Activated CD8-positive, alpha-beta memory T cell treated with anti-CD3 and anti-CD28 coated beads, Interleukin-2, amount 10 ng/mL, durations not matched to agents 7 days and 5 days (primary cell): ENCODE results near the gene NKX3-2. TPM values are rescaled to one million over a fixed set of nuclear protein-coding genes. Genes with fewer than 3 reads are reported as not detected.

ENCODE experiments used
- ATAC-seq: fragments of 150-1000 bp; cut with Tn5 transposase; one replicate; pipeline ENCODE4 v1.10.0; 2021; ENCODE audit warnings: moderate library complexity
- CTCF ChIA-PET: fragments of 350-600 bp; sonication (Branson Sonifier 250); formaldehyde crosslinking; loops from one replicate; lab custom pipeline; 2021; ENCODE audit warnings: antibody characterized with exemption; lab: Charles Lee
- DNase-seq: peaks from one replicate; pipeline ENCODE4 v3.0.0-alpha.2; 2020
- H3K27ac Mint-ChIP-seq: one replicate; pipeline ENCODE4 v1.8.0; 2021; ENCODE audit warnings: mild to moderate bottlenecking, mixed read lengths
- H3K27me3 Mint-ChIP-seq: one replicate; pipeline ENCODE4 v1.8.0; 2021; ENCODE audit warnings: mixed read lengths
- H3K36me3 Mint-ChIP-seq: one replicate; pipeline ENCODE4 v1.8.0; 2021; ENCODE audit warnings: mild to moderate bottlenecking, mixed read lengths
- H3K4me1 Mint-ChIP-seq: one replicate; pipeline ENCODE4 v1.8.0; 2021; ENCODE audit warnings: mixed read lengths
- H3K4me3 Mint-ChIP-seq: one replicate; pipeline ENCODE4 v1.8.0; 2021; ENCODE audit warnings: mild to moderate bottlenecking, moderate library complexity, mixed read lengths
- H3K9me3 Mint-ChIP-seq: one replicate; pipeline ENCODE4 v1.8.0; 2022; ENCODE audit warnings: low read depth, mixed read lengths
- total RNA-seq, 2 experiments: library from RNA; stranded (reverse); gene quantifications; one replicate each; pipeline ENCODE4 v1.2.3, GENCODE V29; 2021

The NKX3-2 gene
- total RNA-seq, 2 experiments from 2014 or later = not detected

DNA sequence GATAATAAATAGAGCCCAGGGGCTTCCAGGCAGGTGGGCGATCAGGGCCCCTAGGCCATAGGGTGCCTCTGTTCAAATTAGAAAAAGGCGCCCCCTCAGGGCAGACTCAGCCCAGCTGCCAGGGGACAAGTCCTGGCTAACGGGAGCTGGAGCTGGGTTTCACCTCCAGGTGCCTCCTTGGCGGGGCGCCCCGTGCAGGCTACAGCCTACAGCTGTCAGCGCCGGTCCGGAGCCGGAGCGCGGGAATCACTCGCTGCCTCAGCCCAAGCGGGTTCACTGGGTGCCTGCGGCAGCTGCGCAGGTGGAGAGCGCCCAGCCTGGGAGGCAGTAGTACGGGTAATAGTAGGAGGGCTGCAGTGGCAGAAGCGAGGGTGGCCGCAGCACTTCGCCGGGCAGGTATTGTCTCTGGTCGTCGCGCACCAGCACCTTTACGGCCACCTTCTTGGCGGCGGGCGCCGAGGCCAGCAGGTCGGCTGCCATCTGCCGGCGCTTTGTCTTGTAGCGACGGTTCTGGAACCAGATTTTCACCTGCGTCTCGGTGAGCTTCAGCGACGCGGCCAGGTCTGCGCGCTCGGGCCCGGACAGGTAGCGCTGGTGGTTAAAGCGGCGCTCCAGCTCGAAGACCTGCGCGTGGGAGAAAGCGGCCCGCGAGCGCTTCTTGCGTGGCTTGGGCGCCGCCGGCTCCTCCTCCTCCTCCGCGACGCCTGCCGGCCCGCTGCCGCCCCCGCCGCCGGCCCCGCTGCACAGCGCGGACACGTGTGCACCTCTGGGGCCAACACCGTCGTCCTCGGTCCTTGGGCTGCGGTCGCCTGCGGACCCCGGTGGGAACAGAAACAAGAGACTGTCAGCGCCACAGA is 2.4 kb downstream of the NKX3-2 start:
- peaks cover 2% of the 10 kb centered on the region for H3K9me3 Mint-ChIP-seq
- DNase-seq (no peak), ATAC-seq (no peak)

DNA sequence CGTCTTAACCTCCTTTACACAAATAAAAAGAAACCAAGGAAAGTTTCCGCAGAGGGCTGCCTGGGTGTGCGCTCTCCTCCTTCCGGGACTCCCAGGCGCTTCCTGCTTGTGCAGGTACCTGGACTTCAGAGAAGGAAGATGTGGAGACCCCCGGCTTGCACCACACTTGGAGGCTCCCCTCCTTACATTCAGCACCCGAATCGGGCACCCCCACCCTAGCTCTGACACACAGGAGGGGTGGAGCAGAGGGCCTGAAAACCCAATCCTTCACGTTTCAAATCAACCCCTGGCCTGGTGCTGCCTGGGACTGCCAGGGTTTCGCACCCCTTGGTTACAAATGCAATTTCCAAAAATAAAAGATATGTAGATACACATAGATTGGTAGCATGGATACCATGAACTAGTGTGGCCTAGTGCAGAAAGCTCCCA is 3.1 kb downstream of the NKX3-2 start:
- CTCF ChIA-PET = interaction anchor here (1.1 to 2.1 kb wide), 3 partner anchors 10 to 20 kb away, joined by 3 to 8 read pairs (median 3); no protein-coding TSS in a partner anchor
- H3K9me3 Mint-ChIP-seq = peaks cover 6% of the 10 kb centered on the region
- peaks cover 15% of the 10 kb centered on the region for H3K4me1 Mint-ChIP-seq
- no peak for DNase-seq
- peaks cover 8% of the 10 kb centered on the region for H3K36me3 Mint-ChIP-seq
- no peak overlapping the region for H3K27ac Mint-ChIP-seq
- H3K4me3 Mint-ChIP-seq = no peak overlapping the region
- no peak for ATAC-seq
- peaks cover 86% of the 10 kb centered on the region for H3K27me3 Mint-ChIP-seq

More for the DNA sequence above, 2.4 kb downstream of the NKX3-2 start:
- Mint-ChIP-seq H3K36me3 (peaks cover 8% of the 10 kb centered on the region), H3K27ac (no peak overlapping the region), H3K27me3 (peaks cover 86% of the 10 kb centered on the region), H3K4me3 (no peak overlapping the region), H3K4me1 (peaks cover 19% of the 10 kb centered on the region)
- CTCF ChIA-PET = interaction anchor here (1.1 to 2.1 kb wide), 3 partner anchors 11 to 21 kb away, joined by 3 to 8 read pairs (median 3); no protein-coding TSS in a partner anchor

DNA sequence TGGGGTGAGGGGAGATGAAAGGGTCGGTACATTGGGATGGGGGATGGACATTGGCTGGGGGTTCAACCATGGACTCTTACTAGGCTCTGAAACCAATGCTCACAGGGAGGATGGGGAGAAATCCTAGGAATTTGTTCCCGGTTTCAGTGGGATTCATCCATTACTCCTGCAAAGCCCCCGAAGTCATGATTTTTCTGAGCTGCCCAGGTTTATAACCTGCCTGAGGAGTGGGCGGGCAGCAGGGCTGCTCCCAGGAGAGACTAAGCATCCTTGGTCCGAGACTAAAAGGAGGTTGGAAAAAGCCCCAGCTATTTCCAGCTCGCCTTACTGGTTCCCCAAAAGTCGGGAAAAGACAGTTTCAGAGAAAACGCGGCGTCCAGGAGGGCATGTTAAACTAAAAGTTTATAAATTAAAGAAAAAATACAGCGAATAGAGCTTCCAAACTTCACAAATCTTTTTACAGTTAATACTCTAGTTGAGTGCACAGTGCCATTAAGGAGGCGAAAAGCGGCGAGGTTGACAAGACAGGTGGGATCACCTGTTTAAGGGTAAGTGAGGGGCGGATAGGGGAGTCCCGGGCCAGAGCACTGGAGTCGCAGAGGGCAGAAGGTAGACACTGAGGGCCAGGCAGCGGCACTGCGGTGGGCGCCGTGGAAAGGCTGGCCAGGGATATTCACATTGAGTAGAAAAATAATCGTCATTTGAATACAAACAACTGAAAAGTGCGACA is 3.7 kb downstream of the NKX3-2 start:
- no peak overlapping the region for H3K4me3 Mint-ChIP-seq
- ATAC-seq (no peak), DNase-seq (no peak)
- CTCF ChIA-PET = interaction anchor here (2.1 kb wide), 1 partner anchor 19 kb away, joined by 8 read pairs; no protein-coding TSS in a partner anchor
- H3K9me3 Mint-ChIP-seq = peaks cover 6% of the 10 kb centered on the region
- peaks cover 88% of the 10 kb centered on the region for H3K27me3 Mint-ChIP-seq
- H3K4me1 Mint-ChIP-seq = peaks cover 12% of the 10 kb centered on the region
- H3K36me3 Mint-ChIP-seq = peaks cover 8% of the 10 kb centered on the region
- no peak overlapping the region for H3K27ac Mint-ChIP-seq

DNA sequence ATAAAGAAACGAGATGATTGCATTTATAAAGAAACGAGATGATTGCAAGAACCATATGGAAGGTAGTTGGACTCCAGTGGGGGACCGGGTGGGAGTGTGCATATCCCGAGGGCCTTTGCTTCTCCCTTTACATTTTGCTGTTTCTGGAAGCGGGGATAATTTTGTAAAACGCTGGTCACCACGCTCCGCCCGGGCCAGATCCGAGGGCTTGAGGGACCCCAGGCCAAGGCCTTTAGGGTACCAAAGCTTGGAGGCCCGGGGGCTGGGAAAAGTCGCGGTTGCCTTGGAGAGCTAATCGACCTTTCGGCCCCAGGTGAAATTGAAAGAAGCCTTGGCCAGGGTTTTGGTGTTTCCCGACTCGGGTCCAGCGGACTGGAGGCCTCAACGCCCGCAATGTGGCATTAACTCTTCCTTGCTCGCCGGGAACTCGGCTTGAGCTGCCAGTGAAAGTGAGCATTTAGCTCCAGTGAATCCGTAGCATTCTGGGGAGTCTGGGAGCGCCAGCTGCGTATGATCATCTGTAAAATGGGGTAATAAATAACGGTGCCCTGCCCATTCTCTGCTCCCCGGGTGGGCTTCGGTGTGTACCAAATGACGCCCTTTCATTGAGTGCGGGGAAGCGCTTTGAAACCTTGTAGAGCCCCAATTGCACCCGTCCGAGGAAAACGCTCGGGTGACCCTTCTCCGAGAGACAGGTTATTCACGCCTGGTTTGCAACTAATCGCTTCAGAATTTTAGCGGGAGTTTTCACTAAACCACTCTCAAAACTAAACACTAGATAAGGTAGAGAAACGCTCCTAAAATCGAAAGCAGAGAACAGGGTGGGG is 4.5 kb downstream of the NKX3-2 start:
- peaks cover 4% of the 10 kb centered on the region for H3K36me3 Mint-ChIP-seq
- CTCF ChIA-PET = no interaction called here
- DNase-seq (no peak), ATAC-seq (no peak)
- peaks cover 6% of the 10 kb centered on the region for H3K4me1 Mint-ChIP-seq
- H3K9me3 Mint-ChIP-seq = peaks cover 6% of the 10 kb centered on the region
- peak overlapping the region; percentile 2 for H3K27ac Mint-ChIP-seq
- peaks cover 88% of the 10 kb centered on the region for H3K27me3 Mint-ChIP-seq
- H3K4me3 Mint-ChIP-seq = no peak overlapping the region

DNA sequence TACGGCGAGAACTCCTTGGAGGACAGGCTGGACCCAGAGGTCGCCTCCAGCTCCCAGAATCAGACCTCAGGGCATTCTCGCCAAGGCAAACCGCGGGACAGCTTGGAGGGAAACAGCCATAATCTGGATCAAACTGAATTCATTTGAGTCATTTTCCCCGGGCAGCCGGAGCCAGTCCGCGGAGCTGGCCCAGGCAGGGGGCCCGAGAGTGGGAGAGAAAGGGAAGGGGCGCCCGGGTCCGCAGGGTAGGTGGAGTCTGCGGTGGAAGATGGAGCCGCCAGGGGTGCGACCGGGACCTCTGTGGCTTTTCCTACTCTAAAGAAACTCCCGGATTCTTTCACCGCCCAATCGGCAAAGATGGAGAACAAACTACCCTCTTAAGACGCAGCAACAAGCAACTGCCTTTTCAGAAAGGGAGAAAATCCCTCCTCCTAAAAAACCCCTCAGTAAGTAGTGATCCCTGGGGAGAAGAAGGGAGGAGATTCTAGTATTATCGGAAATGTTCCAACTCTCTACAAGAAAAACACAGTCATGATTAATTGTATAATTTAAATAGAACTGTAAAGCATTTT is 5.2 kb downstream of the NKX3-2 start:
- Mint-ChIP-seq H3K4me1 (peaks cover 6% of the 10 kb centered on the region), H3K27ac (no peak overlapping the region), H3K27me3 (peaks cover 94% of the 10 kb centered on the region), H3K36me3 (peaks cover 4% of the 10 kb centered on the region), H3K4me3 (no peak overlapping the region), H3K9me3 (peaks cover 6% of the 10 kb centered on the region)
- no peak for DNase-seq
- CTCF ChIA-PET = no interaction called here
- no peak for ATAC-seq

GRCh38 chr4:13538427-13538973 is 5.8 kb downstream of the NKX3-2 start:
- Mint-ChIP-seq H3K27me3 (peaks cover 98% of the 10 kb centered on the region), H3K9me3 (peaks cover 6% of the 10 kb centered on the region), H3K4me1 (peaks cover 6% of the 10 kb centered on the region), H3K4me3 (no peak overlapping the region), H3K36me3 (peaks cover 4% of the 10 kb centered on the region), H3K27ac (no peak overlapping the region)
- CTCF ChIA-PET = no interaction called here
- DNase-seq (no peak), ATAC-seq (no peak)

DNA sequence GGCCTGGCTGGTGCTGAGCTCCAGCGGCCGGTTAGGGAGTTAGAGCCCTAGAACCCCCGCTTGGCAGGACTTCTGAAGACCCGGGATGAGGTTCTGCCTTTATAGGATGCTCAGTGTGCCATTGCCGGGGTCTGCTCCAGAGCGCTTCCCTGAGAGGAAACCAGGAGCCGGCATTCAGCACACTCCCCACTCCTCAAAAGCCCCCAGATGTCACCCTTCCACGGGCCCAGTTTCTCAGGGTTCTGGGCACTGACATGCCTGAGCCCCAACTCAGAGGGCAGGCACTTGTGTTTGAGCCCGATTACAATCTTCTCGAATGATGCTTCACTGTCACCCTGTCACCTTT is 6.5 kb downstream of the NKX3-2 start:
- ATAC-seq (no peak), DNase-seq (no peak)
- peaks cover 97% of the 10 kb centered on the region for H3K27me3 Mint-ChIP-seq
- CTCF ChIA-PET = no interaction called here
- H3K36me3 Mint-ChIP-seq = peaks cover 3% of the 10 kb centered on the region
- peaks cover 5% of the 10 kb centered on the region for H3K4me1 Mint-ChIP-seq
- H3K27ac Mint-ChIP-seq = no peak overlapping the region
- no peak overlapping the region for H3K4me3 Mint-ChIP-seq
- peaks cover 6% of the 10 kb centered on the region for H3K9me3 Mint-ChIP-seq

- no peak overlapping the region for H3K27ac Mint-ChIP-seq
- H3K36me3 Mint-ChIP-seq = peaks cover 2% of the 10 kb centered on the region
- peaks cover 6% of the 10 kb centered on the region for H3K9me3 Mint-ChIP-seq
- peaks cover 97% of the 10 kb centered on the region for H3K27me3 Mint-ChIP-seq
- CTCF ChIA-PET = no interaction called here
- no peak overlapping the region for H3K4me3 Mint-ChIP-seq
- H3K4me1 Mint-ChIP-seq = peaks cover 4% of the 10 kb centered on the region
- no peak for ATAC-seq
- no peak for DNase-seq
These were observed 7.1 kb downstream of the NKX3-2 start for GRCh38 chr4:13537011-13537831.

DNA sequence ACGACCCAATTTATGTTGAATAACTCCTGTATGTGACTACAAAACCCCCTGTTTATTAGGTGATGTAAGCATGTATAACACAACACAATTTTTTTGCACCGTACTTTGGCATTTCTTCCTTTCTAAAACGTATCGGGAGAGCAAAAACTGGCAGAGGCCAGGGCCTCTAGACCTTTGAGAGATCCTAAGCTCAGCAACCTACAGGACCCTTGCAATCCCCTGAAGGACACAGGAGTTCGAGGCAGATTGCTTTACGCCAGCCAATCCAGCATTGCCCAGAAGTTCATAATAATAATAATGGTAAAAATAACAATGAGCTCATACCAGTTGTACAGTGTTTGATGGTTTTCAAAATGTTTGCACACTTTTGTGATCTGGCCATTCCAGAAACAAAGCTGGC is 7.7 kb downstream of the NKX3-2 start:
- peaks cover 97% of the 10 kb centered on the region for H3K27me3 Mint-ChIP-seq
- H3K9me3 Mint-ChIP-seq = peaks cover 6% of the 10 kb centered on the region
- ATAC-seq = no peak
- peaks cover 2% of the 10 kb centered on the region for H3K36me3 Mint-ChIP-seq
- no peak for DNase-seq
- H3K4me3 Mint-ChIP-seq = no peak overlapping the region
- CTCF ChIA-PET = no interaction called here
- peak overlapping the region; percentile 13 for H3K27ac Mint-ChIP-seq
- H3K4me1 Mint-ChIP-seq = peaks cover 4% of the 10 kb centered on the region

GRCh38 chr4:13535708-13536361 is 8.5 kb downstream of the NKX3-2 start:
- peaks cover 97% of the 10 kb centered on the region for H3K27me3 Mint-ChIP-seq
- no peak for ATAC-seq

GRCh38 chr4:13535118-13535517 is 9.2 kb downstream of the NKX3-2 start:
- DNase-seq (no peak), ATAC-seq (no peak)
- H3K9me3 Mint-ChIP-seq = peaks cover 6% of the 10 kb centered on the region
- peaks cover 4% of the 10 kb centered on the region for H3K4me1 Mint-ChIP-seq
- no peak overlapping the region for H3K4me3 Mint-ChIP-seq
- H3K27me3 Mint-ChIP-seq = peaks cover 97% of the 10 kb centered on the region
- CTCF ChIA-PET = interaction anchor here (0.7 kb wide), 1 partner anchor 379 kb away, joined by 3 read pairs; no protein-coding TSS in a partner anchor
- H3K36me3 Mint-ChIP-seq = no peaks in the 10 kb centered on the region
- H3K27ac Mint-ChIP-seq = peak overlapping the region; percentile 24

More at GRCh38 chr4:13535708-13536361, 8.5 kb downstream of the NKX3-2 start:
- H3K4me3 Mint-ChIP-seq = no peak overlapping the region
- CTCF ChIA-PET = no interaction called here
- DNase-seq = no peak
- peaks cover 6% of the 10 kb centered on the region for H3K9me3 Mint-ChIP-seq
- peaks cover 1% of the 10 kb centered on the region for H3K36me3 Mint-ChIP-seq
- peak overlapping the region; percentile 24 for H3K27ac Mint-ChIP-seq
- peaks cover 4% of the 10 kb centered on the region for H3K4me1 Mint-ChIP-seq
